K562 (cell line): ENCODE measurements around the gene GRIN1. TPM values are rescaled to one million over a fixed set of nuclear protein-coding genes. Genes with fewer than 3 reads are reported as not detected.

Source experiments
- ATAC-seq: fragments of 200-7000 bp; cut with Tn5 transposase; 3 replicates; pipeline ENCODE4 v1.9.1; 2020; ENCODE audit warnings: moderate library complexity
- BruUV-seq: library from RNA; stranded (reverse); fragments of 400-500 nt; replicated peaks from 2 replicates; lab custom pipeline; 2021; lab: Mats Ljungman, UMichigan
- CTCF ChIA-PET: fragments of 300-600 bp; formaldehyde crosslinking; extraction: SDS; loops from one replicate; lab custom pipeline; 2021; ENCODE audit warnings: low intra/inter-chr PET ratio; lab: Yijun Ruan, JAX
- POLR2A ChIA-PET: fragments of 300-600, 350-650 bp; sonication (Branson Sonifier 250); formaldehyde crosslinking; extraction: SDS; loops from one replicate; lab custom pipeline; 2021; ENCODE audit warnings: antibody characterized with exemption, inconsistent platforms; lab: Yijun Ruan, JAX
- DNase-seq, 4 experiments: peaks; one replicate each; pipeline versions ENCODE4 v3.0.0 to v3.0.0-alpha.2; 2011 to 2018; ENCODE audit warnings: low spot score in 3 of 4, mixed read lengths in 3 of 4; ENCODE audit errors: extremely low read depth in 1 of 4
- FAIRE-seq: peaks from 2 replicates; lab custom pipeline; 2011; peaks lifted over from hg19 to GRCh38; lab: Jason Lieb, UNC
- H2AFZ ChIP-seq: 2 replicates; pipeline ENCODE4 v1.6.0; 2011; ENCODE audit warnings: low read depth, low read length, control low read depth, inconsistent platforms
- H3K27ac ChIP-seq: fragments of 200-600 bp; 3 replicates; pipeline ENCODE4 v1.8.0; 2011; ENCODE audit warnings: low read depth, mild to moderate bottlenecking, control low read depth, inconsistent platforms, low read length, moderate library complexity, mixed read lengths; ENCODE audit errors: extremely low read depth
- H3K27me3 ChIP-seq, 2 experiments: fragments of 300-600 bp in 1 of 2; 2 replicates in 1 of 2; 3 replicates in 1 of 2; pipeline versions ENCODE4 v1.6.0 to v1.8.0; 2011; ENCODE audit warnings: inconsistent platforms in 2 of 2, low read length in 2 of 2, mild to moderate bottlenecking in 1 of 2, mixed read lengths in 1 of 2, moderate library complexity in 1 of 2; ENCODE audit not compliant: control insufficient read depth in 2 of 2, insufficient read depth in 2 of 2
- H3K36me3 ChIP-seq: fragments of 300-600 bp; 3 replicates; pipeline ENCODE4 v1.8.0; 2011; ENCODE audit warnings: mild to moderate bottlenecking, low read length, inconsistent platforms; ENCODE audit not compliant: control insufficient read depth, insufficient read depth
- H3K4me1 ChIP-seq, 2 experiments: fragments of 200-600 bp in 1 of 2; replicated peaks in 1 of 2; 2 replicates in 1 of 2; 3 replicates in 1 of 2; pipeline versions ENCODE4 v1.5.1 to v1.8.0; 2011; ENCODE audit warnings: inconsistent platforms in 2 of 2, low read length in 2 of 2, mild to moderate bottlenecking in 1 of 2, mixed read lengths in 1 of 2, moderate library complexity in 1 of 2; ENCODE audit not compliant: control insufficient read depth in 2 of 2, insufficient read depth in 2 of 2
- H3K4me2 ChIP-seq: 2 replicates; pipeline ENCODE4 v1.6.1; 2011; ENCODE audit warnings: low read length, control low read depth, inconsistent platforms, mixed read lengths; ENCODE audit not compliant: insufficient read depth
- H3K4me3 ChIP-seq: fragments of 200-600 bp; sonication (generic), shearing (Covaris generic); 2 replicates; pipeline ENCODE4 v1.5.1; 2016; ENCODE audit warnings: control low read depth, inconsistent platforms
- H3K79me2 ChIP-seq: fragments of 200-600 bp; 3 replicates; pipeline ENCODE4 v1.8.0; 2011; ENCODE audit warnings: low read length, inconsistent platforms; ENCODE audit not compliant: control insufficient read depth, insufficient read depth
- H3K9ac ChIP-seq, 2 experiments: 2 replicates each; pipeline versions ENCODE4 v1.6.0 to v1.6.1; 2011; ENCODE audit warnings: low read depth in 2 of 2, low read length in 2 of 2, control low read depth in 1 of 2, inconsistent platforms in 1 of 2, mild to moderate bottlenecking in 1 of 2, mixed read lengths in 1 of 2; ENCODE audit not compliant: insufficient read depth in 1 of 2
- H3K9me1 ChIP-seq: one replicate; pipeline ENCODE4 v1.6.0; 2011; ENCODE audit warnings: inconsistent platforms, mild to moderate bottlenecking, low read length, moderate library complexity; ENCODE audit not compliant: control insufficient read depth, insufficient read depth
- H3K9me3 ChIP-seq: replicated peaks from 2 replicates; pipeline ENCODE4 v1.5.1; 2011; ENCODE audit warnings: low read depth, low read length, inconsistent platforms; ENCODE audit not compliant: control insufficient read depth, insufficient read depth
- H4K20me1 ChIP-seq: replicated peaks from 2 replicates; pipeline ENCODE4 v1.6.1; 2011; ENCODE audit warnings: low read length, inconsistent platforms, mixed read lengths; ENCODE audit not compliant: control insufficient read depth, insufficient read depth
- CGGBP1 ChIP-seq: fragments of 250-450 bp; sonication (Bioruptor Pico); IDR thresholded peaks from 2 replicates; pipeline ENCODE4 v1.9.0; 2021; ENCODE audit warnings: mild to moderate bottlenecking
- KDM1A ChIP-seq, 2 experiments: fragments of 450-650 bp; IDR thresholded peaks; 2 replicates each; pipeline ENCODE4 v1.6.1; 2016; ENCODE audit warnings: mild to moderate bottlenecking in 2 of 2
- REST ChIP-seq, 2 experiments: fragments of 450-650 bp; formaldehyde crosslinking in 1 of 2; IDR thresholded peaks; 2 replicates each; pipeline versions ENCODE4 v1.4.0 to v1.6.1; 2014 to 2020; ENCODE audit warnings: mild to moderate bottlenecking in 2 of 2, borderline replicate concordance in 1 of 2, low read depth in 1 of 2
- TCF7 ChIP-seq: sonication (generic); IDR thresholded peaks from 2 replicates; pipeline ENCODE4 v1.6.1; 2016; ENCODE audit warnings: antibody characterized with exemption, borderline replicate concordance
- TRIM28 ChIP-seq: fragments of 450-650 bp; IDR thresholded peaks from 2 replicates; pipeline ENCODE4 v1.6.1; 2017
- whole genome bisulfite sequencing: fragments of 100-300 bp; shearing (Covaris generic); methylation state at CpG from one replicate; pipeline ENCODE4 v1.1.6; 2016; ENCODE audit warnings: low coverage, mixed read lengths; ENCODE audit not compliant: insufficient coverage; ENCODE audit errors: missing lambda C conversion rate; 5-methylcytosine and 5-hydroxymethylcytosine counted together
- in situ Hi-C: fragments of 300-500 bp; cut with MboI; formaldehyde crosslinking; loops from 4 replicates; pipeline ENCODE4 v1.15.0; 2018; ENCODE audit warnings: inconsistent platforms, mixed read lengths
- intact Hi-C: fragments of 100-400 bp; cut with micrococcal nuclease; formaldehyde crosslinking; loops from 2 replicates; pipeline ENCODE4 v1.14.2; 2022
- polyA plus RNA-seq, 8 experiments: library from polyadenylated mRNA; depleted of rRNA in 4 of 8; stranded (reverse) in 5 of 8; unstranded in 3 of 8; fragments of >200 nt; fragmentation: Nextera tagmentation in 2 of 8; fragmentation: Illumina TruSeq in 1 of 8; extraction: Ambion mirVana in 2 of 8; extraction: Trizol in 1 of 8; gene quantifications; 2 replicates each; pipeline versions ENCODE4 v1.2.1 to v1.2.3, GENCODE V29; 2011 to 2014; ENCODE audit warnings: inconsistent platforms in 1 of 8, missing spikeins in 1 of 8
- total RNA-seq, 7 experiments: library from RNA; depleted of rRNA in 6 of 7; stranded (reverse); fragments of >200 nt in 6 of 7; fragmentation: Illumina TruSeq in 2 of 7; extraction: Trizol in 2 of 7; gene quantifications; 2 replicates each; pipeline versions ENCODE4 v1.2.1 to v1.2.3, GENCODE V29; 2011 to 2021; ENCODE audit warnings: low replicate concordance in 1 of 7

Gene GRIN1
- total and polyA plus RNA-seq, 9 of the 15 experiments (the other 6 are each of a cell fraction or from before 2014, with no cell fraction given), result 0.03 to 0.35 (median 0.16) TPM; not detected in 6

GRCh38 chr9:137143459-137143858 lies 4.5 kb downstream of the GRIN1 start:
- ChIA-PET CTCF (no interaction called here), POLR2A (no interaction called here)
- intact Hi-C loops, result no loop called here
- WGBS, result 3% methylated on average over 4 of the region's 4 CpGs
- no peak overlapping the region; a peak in 1 of 4 replicates for H3K9ac ChIP-seq
- H3K4me3 ChIP-seq, result no peak overlapping the region
- no TSS peak for BruUV-seq
- no peak overlapping the region for H2AFZ ChIP-seq
- H3K79me2 ChIP-seq, result no peaks in the 10 kb centered on the region
- peaks cover 32 to 55% of the 10 kb centered on the region in 2 experiments; a peak in 4 of 5 replicates for H3K27me3 ChIP-seq
- no peak overlapping the region for H3K27ac ChIP-seq
- H3K4me2 ChIP-seq, result no peak overlapping the region
- TF ChIP-seq TCF7 (no peak), KDM1A (IDR thresholded peaks at IDR 0.05) (no peak), TRIM28 (no peak)
- H3K9me3 ChIP-seq, result no peaks in the 10 kb centered on the region
- H4K20me1 ChIP-seq, result peaks cover 15% of the 10 kb centered on the region
- H3K4me1 ChIP-seq, result peaks cover 0 to 51% of the 10 kb centered on the region in 2 experiments; a peak in 2 of 5 replicates
- H3K36me3 ChIP-seq, result no peaks in the 10 kb centered on the region
- no peak for ATAC-seq
- in situ Hi-C loops, result no loop called here
- no peak for FAIRE-seq
- H3K9me1 ChIP-seq, result no peaks in the 10 kb centered on the region
- no peak for DNase-seq

GRCh38 chr9:137145731-137146526 lies 7.0 kb downstream of the GRIN1 start:
- WGBS, result 8% methylated on average over 35 of the region's 49 CpGs
- intact Hi-C loops (no loop called here), in situ Hi-C loops (no loop called here)
- Histone ChIP-seq H3K4me1 (peaks cover 8 to 51% of the 10 kb centered on the region in 2 experiments; a peak in 3 of 5 replicates), H2AFZ (no peak overlapping the region), H3K79me2 (no peaks in the 10 kb centered on the region), H3K9ac (no peak overlapping the region), H3K9me3 (no peaks in the 10 kb centered on the region), H3K4me2 (no peak overlapping the region), H3K27ac (no peak overlapping the region), H3K9me1 (no peaks in the 10 kb centered on the region), H3K4me3 (no peak overlapping the region), H4K20me1 (0 out of 2 replicates have a peak, but pooled peaks cover 5% of the 10 kb centered on the region), H3K36me3 (no peaks in the 10 kb centered on the region), H3K27me3 (peaks cover 14 to 30% of the 10 kb centered on the region in 2 experiments; a peak in 4 of 5 replicates)
- no peak for FAIRE-seq
- peak in 1 of 4 experiments; percentile 9 for DNase-seq
- no peak for ATAC-seq
- BruUV-seq, result no TSS peak
- ChIA-PET CTCF (no interaction called here), POLR2A (interaction anchor here (1.0 kb wide), 1 partner anchor 9 kb away, joined by 5 read pairs; no protein-coding TSS in a partner anchor)
- TF ChIP-seq CGGBP1 (CRISPR knock-in tag), result no peak
- peak; percentile 87 for TF ChIP-seq REST (IDR thresholded peaks at IDR 0.05; ENCODE audit: borderline replicate concordance)
- TF ChIP-seq REST (CRISPR knock-in tag; IDR thresholded peaks at IDR 0.05; ENCODE audit: low read depth), result 0 out of 2 replicates have a peak, but pooled peaks have one; percentile 58
